CD4-positive, alpha-beta T cell treated with Interleukin-21 for 1 hour (primary cell): ENCODE data around the gene TMPRSS3.

ENCODE experiments used
- DNase-seq: peaks from one replicate; pipeline ENCODE4 v3.0.0-alpha.2; 2020

The TMPRSS3 gene

DNA sequence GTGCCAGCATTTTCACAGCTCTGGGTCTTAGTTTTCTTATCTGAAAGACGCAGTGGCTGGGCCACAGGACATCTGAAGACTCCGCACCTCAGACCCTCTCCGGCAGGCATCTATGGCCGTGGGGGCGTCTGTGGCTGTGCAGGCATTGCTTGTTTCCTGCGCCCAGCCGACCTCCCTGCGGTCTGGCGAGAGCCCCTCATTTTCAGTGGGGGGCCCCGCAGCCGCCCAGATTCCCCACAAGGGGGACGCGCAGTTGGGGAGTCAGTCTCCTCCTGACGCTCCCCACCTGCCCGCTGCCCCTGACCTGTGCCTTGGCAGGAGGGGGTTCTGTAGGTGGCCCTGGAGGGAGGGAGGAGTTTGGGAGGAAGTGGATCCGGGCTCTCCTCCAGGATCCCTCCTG lies 26.0 kb downstream of the TMPRSS3 start:
- no peak for DNase-seq

GRCh38 chr21:42367367-42368165 lies 28.3 kb downstream of the TMPRSS3 start:
- no peak for DNase-seq

GRCh38 chr21:42366292-42367010 lies 29.4 kb downstream of the TMPRSS3 start, which contains the start of gene TFF1:
Gene TFF1 (minus strand): TSS chr21:42366535. CDS start chr21:42366495, 40 bp downstream.
- no peak for DNase-seq

GRCh38 chr21:42365770-42366169 lies 30.1 kb downstream of the TMPRSS3 start:
- DNase-seq, result no peak

DNA sequence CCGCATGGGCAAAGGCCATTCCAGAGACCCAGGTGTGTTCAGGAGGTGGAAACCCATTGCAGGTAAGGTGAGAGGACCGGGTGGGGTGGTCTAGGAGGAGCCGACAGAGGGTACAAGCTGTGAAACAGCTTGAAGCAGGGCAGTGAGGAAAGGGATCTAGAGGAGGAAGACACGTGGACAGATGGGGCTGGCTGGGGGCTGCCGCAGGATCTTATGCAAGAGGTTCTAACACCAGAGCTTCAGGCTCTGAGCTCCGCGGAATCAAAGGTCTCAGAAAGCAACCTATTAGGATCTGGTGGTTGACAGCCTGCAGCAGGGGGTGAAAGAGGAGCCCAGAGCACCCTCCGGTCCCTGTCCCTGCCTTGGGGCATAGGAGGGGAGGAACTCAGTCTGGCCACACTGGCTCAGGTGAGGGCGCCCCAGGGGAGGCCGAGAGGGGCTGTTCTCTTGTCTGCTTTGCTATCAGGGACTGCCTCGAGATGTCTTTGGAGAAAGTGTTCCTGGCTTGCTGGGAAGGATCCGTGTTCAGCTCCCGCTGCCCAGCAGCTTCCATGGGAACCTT lies 31.5 kb downstream of the TMPRSS3 start:
- DNase-seq, result no peak

DNA sequence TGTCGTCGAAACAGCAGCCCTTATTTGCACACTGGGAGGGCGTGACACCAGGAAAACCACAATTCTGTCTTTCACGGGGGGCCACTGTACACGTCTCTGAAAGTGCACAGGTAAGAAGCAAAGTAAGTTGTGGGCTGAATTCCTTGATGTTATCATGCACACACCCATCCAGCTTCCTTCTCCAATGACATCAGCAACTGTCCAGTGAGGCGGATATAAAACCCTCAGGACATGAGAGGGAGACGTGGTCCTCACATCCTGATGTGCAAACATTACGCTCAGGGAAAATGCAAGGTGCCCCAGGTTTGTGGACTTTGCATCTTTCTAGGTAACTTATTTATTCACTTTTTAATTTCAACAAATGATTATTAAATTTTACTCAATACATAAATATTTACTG lies 32.5 kb downstream of the TMPRSS3 start:
- DNase-seq, result no peak

GRCh38 chr21:42362700-42363099 lies 33.2 kb downstream of the TMPRSS3 start:
- DNase-seq, result no peak

- no peak for DNase-seq
These were observed 33.7 kb downstream of the TMPRSS3 start for GRCh38 chr21:42362198-42362597.

GRCh38 chr21:42361286-42361685 lies 34.6 kb downstream of the TMPRSS3 start:
- DNase-seq, result no peak

GRCh38 chr21:42360317-42360716 lies 35.5 kb downstream of the TMPRSS3 start:
- peak; percentile 12 for DNase-seq

GRCh38 chr21:42358937-42359336 lies 36.9 kb downstream of the TMPRSS3 start:
- DNase-seq, result no peak

- DNase-seq, result no peak
These were observed 37.6 kb downstream of the TMPRSS3 start for GRCh38 chr21:42358261-42358660.

- no peak for DNase-seq
These were observed 38.5 kb downstream of the TMPRSS3 start for GRCh38 chr21:42357307-42357706.

DNA sequence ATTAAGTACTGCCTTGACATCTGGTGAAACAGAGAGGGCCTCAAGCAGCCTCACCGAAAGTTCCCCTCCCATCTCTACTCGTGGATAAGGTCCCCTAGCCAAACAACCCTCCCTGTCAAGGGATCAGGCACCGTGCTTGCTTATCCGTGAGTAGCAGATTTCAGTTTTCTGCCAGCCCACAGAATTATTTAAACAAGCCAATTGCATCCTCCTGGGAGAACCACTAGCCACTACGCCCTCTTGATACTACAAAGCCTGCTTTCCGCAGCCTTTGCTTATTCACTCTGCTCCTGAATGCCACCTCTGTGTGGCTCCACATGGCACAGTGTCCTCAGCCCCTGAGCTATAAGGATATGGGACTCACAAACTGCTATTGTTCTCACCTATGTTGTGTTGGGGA lies 39.2 kb downstream of the TMPRSS3 start:
- no peak for DNase-seq

DNA sequence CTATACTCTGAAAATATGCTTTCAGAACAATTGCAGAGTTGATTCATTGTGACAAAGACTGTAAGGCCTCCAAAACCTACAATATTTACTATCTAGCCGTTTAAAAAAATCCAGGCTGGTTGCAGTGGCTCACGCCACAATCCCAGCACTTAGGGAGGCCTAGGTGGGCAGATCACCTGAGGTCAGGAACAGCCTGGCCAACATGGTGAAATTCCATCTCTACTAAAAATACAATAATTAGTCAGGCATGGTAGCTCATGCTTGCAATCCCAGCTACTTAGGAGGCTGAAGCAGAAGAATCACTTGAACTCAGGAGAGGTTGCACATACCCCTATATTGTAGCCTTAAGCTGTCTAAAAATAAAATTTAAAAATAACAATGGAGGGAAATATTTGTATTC lies 39.8 kb downstream of the TMPRSS3 start:
- DNase-seq, result no peak

- DNase-seq, result no peak
These were observed 42.2 kb downstream of the TMPRSS3 start for GRCh38 chr21:42353623-42354022.

DNA sequence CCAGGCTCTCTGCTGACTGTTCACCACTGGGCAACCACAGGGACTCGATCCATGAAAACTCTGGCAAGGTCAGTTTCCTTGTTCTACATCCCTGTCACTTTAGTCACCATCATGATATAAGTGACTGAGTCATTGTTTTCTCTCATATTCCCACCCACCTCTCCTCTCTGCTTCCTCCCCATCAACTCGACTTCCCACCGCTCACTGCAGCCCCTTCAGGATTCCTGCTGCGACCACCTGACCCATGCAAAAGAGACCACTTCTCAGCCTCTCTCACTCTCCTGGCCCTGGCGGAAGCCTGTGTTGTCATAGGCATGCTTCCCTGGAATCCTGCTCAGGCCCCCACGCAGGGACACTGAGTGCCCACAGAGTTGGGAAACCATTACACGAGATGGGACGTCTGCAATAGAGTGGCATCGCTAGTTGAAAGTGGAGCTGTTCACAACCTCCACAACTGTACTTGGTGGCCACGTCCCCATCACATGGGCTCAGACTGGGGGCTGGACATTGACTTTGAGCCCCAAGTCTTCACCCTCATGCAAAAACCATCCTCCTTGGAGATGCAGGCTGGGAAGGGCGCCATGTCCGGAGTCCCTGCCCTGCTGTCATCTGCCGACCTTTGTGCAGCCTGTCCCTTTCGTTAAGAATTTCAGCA lies 43.3 kb downstream of the TMPRSS3 start:
- no peak for DNase-seq

- no peak for DNase-seq
These were observed 44.0 kb downstream of the TMPRSS3 start for GRCh38 chr21:42351626-42352440.

DNA sequence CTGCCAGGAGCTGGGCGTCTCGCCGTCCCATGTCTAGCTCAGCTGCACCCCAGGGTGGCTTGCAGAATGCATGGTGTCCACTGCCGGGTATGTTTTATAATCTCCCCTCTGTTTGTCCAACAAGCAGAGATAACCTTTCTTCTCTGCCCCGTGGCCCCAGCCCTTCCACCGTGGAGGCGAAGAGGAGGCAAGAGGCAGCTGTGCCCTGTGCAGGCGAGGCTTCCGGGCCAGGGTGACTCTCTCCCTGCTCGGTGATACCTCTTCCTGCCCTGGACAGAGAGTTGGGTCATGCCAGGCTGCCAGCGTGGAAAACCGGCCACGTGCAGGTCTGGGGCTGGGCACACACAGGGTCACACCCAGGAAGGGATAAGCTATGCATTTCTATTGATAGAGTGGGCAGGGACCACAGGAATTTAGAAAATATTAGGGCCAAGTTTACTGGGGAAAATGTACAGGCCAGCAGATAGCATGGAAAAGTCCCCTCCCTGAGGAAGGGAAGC lies 44.9 kb downstream of the TMPRSS3 start, which contains the start of gene TFF2:
Gene TFF2 (minus strand): TSS at position 68 of the 500 bp plus-strand sequence. CDS start 37 bp downstream, at position 31.
- no peak for DNase-seq

DNA sequence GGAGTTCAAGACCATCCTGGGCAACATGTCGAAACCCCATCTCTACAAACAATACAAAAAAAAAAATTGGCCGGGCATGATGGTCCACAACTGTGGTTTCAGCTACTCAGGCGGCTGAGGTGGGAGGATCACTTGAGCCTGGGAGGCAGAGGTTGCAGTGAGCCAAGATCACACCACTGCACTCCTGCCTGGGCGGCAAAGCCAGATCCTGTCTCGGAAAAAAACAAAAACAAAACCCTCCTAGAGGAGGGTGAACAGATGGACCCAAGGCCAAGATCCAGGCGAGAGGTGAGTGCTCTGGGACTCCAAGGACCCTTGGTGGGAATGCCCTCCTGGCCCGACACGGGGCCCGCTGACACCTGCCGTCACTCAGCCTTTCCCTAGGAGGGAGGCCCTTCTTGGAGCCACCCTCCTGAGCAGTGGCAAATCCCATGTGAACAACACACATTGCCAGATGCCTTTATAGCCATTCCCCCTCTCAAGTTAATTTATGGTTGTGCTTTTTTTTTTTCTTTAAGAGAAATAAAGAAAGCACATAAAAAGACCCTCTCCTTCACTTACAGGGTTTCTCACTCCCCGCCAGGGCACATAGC lies 45.4 kb downstream of the TMPRSS3 start:
- DNase-seq, result no peak

- no peak for DNase-seq
These were observed 46.2 kb downstream of the TMPRSS3 start for GRCh38 chr21:42349420-42350317.
